Measurements from ENCODE around the gene DCAF15.

Gene DCAF15

GRCh38 chr19:13983213-13983889 lies 31.0 kb downstream of the DCAF15 start:
- no peak for TF ChIP-seq POLR2A (IDR thresholded peaks at IDR 0.05; ENCODE audit: extremely low read depth, insufficient read length)
- TF ChIP-seq MYC (IDR thresholded peaks at IDR 0.05; ENCODE audit: low read depth, low read length): no peak
- no peak for TF ChIP-seq MAX (IDR thresholded peaks at IDR 0.05; ENCODE audit: low read depth, low read length)
- TF ChIP-seq CTCF (IDR thresholded peaks at IDR 0.05; ENCODE audit: low read depth, low read length): no peak

DNA sequence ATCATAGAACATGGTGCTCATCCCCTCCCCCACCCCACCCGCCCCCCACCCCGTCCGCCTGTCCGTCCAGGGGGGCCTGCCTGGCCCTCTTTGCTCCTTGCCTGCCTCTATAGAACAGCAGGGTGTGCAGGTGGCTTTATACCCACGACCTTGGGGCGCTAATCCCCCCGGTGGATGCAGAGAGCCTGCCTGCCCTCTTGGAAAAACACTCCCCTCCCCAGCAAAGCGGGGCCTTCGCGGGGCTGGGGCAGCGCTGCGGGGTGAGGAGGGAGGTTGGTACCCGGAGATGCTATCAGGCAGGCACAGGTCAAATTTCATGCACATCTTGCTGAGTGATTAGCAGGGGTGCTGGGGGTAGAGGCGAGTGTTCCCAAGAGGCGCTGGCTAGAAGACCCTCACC lies 31.9 kb downstream of the DCAF15 start:
- DNase-seq (ENCODE audit: low read depth): no peak
- TF ChIP-seq CTCF (IDR thresholded peaks at IDR 0.05; ENCODE audit: low read depth, low read length) (no peak), MAX (IDR thresholded peaks at IDR 0.05; ENCODE audit: low read depth, low read length) (no peak), POLR2A (IDR thresholded peaks at IDR 0.05; ENCODE audit: extremely low read depth, insufficient read length) (no peak), MYC (IDR thresholded peaks at IDR 0.05; ENCODE audit: low read depth, low read length) (no peak)
- H3K4me3 ChIP-seq (ENCODE audit: low read depth, low read length): no peak overlapping the region

More at GRCh38 chr19:13983213-13983889, 31.0 kb downstream of the DCAF15 start:
- no peak overlapping the region for H3K4me3 ChIP-seq (ENCODE audit: low read depth, low read length)
- DNase-seq (ENCODE audit: low read depth): no peak

DNA sequence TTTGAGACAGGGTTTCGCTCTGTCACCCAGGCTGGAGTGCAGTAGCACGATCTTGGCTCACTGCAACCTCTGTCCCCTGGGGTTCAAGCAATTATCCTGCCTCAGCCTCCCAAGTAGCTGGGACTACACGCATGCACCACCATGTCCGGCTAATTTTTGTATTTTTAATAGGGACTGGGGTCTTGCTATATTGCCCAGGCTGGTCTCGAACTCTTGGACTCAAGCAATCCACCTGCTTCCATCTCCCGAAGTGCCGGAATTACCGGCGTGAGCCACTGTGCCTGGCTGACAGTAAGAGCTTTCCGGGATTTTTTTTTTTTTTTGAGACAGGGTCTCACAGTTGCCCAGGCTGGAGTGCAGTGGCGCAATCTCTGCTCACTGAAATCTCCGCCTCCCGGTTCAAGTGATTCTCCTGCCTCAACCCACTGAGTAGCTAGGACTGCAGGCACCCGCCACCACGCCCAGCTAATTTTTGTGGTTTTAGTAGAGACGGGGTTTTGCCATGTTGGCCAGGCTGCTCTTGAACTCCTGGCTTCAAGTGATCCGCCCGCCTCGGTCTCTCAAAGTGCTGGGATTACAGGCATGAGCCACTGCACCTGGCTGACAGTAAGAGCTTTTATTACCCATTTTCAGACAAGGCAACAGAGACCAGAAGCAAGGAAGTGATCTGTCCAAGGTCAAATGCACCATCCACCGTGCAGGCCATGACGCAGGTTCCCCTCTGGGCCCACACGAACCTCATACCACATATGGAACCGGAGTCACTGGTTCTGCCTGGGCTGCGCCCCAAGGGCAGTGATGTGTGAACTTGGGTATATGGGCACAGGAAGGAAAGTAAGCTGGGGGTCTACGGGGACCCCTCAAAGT lies 32.8 kb downstream of the DCAF15 start:
- H3K4me3 ChIP-seq (ENCODE audit: low read depth, low read length): no peak overlapping the region
- no peak for DNase-seq (ENCODE audit: low read depth)
- no peak for TF ChIP-seq MYC (IDR thresholded peaks at IDR 0.05; ENCODE audit: low read depth, low read length)

- no peak for DNase-seq (ENCODE audit: low read depth)
- H3K4me3 ChIP-seq (ENCODE audit: low read depth, low read length): no peak overlapping the region
- TF ChIP-seq CTCF (IDR thresholded peaks at IDR 0.05; ENCODE audit: low read depth, low read length): no peak
- TF ChIP-seq POLR2A (IDR thresholded peaks at IDR 0.05; ENCODE audit: extremely low read depth, insufficient read length): no peak
- no peak for TF ChIP-seq MAX (IDR thresholded peaks at IDR 0.05; ENCODE audit: low read depth, low read length)
- TF ChIP-seq MYC (IDR thresholded peaks at IDR 0.05; ENCODE audit: low read depth, low read length): no peak
Observed at GRCh38 chr19:13985771-13986347, 33.5 kb downstream of the DCAF15 start.

DNA sequence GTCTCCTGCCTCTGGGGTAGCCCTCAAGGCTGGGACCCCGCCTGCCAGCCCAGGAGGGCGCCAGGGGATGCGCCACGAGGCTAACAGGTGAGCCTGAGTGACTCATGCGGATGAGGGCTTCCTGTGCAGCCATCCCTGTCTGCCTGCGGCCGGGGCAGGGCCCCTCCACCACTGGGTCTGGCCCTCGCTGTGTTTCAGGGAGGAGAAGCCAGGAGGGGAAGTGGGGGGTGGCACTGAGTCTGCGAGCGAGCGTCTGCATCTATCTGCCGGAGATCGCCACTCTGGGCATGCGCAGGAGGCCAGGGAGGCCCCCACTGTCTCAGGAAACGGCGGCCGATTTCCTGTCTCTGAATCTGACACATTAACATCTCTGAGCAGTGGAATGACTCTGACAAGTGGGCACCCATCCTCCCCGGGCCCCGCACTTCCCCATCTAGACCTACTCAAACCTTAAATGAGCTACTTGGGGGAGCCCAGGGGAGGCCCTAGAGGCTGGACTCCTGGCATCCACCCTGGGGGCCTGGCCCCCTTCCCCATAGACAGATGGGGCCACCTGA lies 34.1 kb downstream of the DCAF15 start:
- TF ChIP-seq MAX (IDR thresholded peaks at IDR 0.05; ENCODE audit: low read depth, low read length): peak; percentile 80
- peak; percentile 75 for TF ChIP-seq MYC (IDR thresholded peaks at IDR 0.05; ENCODE audit: low read depth, low read length)
- peak; percentile 47 for TF ChIP-seq POLR2A (IDR thresholded peaks at IDR 0.05; ENCODE audit: extremely low read depth, insufficient read length)
- no peak for TF ChIP-seq CTCF (IDR thresholded peaks at IDR 0.05; ENCODE audit: low read depth, low read length)
- no peak overlapping the region for H3K4me3 ChIP-seq (ENCODE audit: low read depth, low read length)
- peak; percentile 97 for DNase-seq (ENCODE audit: low read depth)

Measured in NB4 (cell line).